HepG2 (cell line): ENCODE measurements around the gene LRRC27. TPM values are rescaled to one million over a fixed set of nuclear protein-coding genes. Genes with fewer than 3 reads are reported as not detected.

ENCODE experiments used
- ATAC-seq: fragments of 200-7000 bp; cut with Tn5 transposase; 3 replicates; pipeline ENCODE4 v1.9.1; 2020; ENCODE audit warnings: mild to moderate bottlenecking, moderate library complexity
- BruUV-seq: library from RNA; stranded (reverse); fragments of 400-500 nt; replicated peaks from 2 replicates; lab custom pipeline; 2021; lab: Mats Ljungman, UMichigan
- CTCF ChIA-PET: fragments of 300-600 bp; formaldehyde crosslinking; extraction: SDS; loops from one replicate; lab custom pipeline; 2021; ENCODE audit warnings: low total read pairs, inconsistent platforms, low intra/inter-chr PET ratio; lab: Yijun Ruan, JAX
- POLR2A ChIA-PET: fragments of 350-600 bp; sonication (Branson Sonifier 250); formaldehyde crosslinking; loops from one replicate; lab custom pipeline; 2020; ENCODE audit warnings: antibody characterized with exemption, inconsistent platforms; lab: Yijun Ruan, JAX
- DNase-seq: peaks from one replicate; pipeline ENCODE4 v3.0.0-alpha.2; 2015; ENCODE audit warnings: low spot score
- FAIRE-seq: peaks from 3 replicates; lab custom pipeline; 2011; peaks lifted over from hg19 to GRCh38; lab: Jason Lieb, UNC
- H2AFZ ChIP-seq: one replicate; pipeline ENCODE4 v1.6.1; 2011; ENCODE audit warnings: low read length, inconsistent platforms
- H3K27ac ChIP-seq: fragments of 300-600 bp; 3 replicates; pipeline ENCODE4 v1.8.0; 2011; ENCODE audit warnings: mixed run types, mild to moderate bottlenecking, mixed read lengths, low read length, inconsistent platforms; ENCODE audit not compliant: insufficient read depth; ENCODE audit errors: extremely low read length
- H3K27me3 ChIP-seq, 2 experiments: fragments of 200-600 bp in 1 of 2; 2 replicates in 1 of 2; 3 replicates in 1 of 2; pipeline versions ENCODE4 v1.6.0 to v1.8.0; 2011; ENCODE audit warnings: low read length in 2 of 2, mild to moderate bottlenecking in 2 of 2, moderate library complexity in 2 of 2, inconsistent platforms in 1 of 2; ENCODE audit not compliant: insufficient read depth in 2 of 2, control insufficient read depth in 1 of 2
- H3K36me3 ChIP-seq, 2 experiments: fragments of 200-600 bp in 1 of 2; replicated peaks in 1 of 2; 2 replicates in 1 of 2; 3 replicates in 1 of 2; pipeline versions ENCODE4 v1.5.1 to v1.8.0; 2011; ENCODE audit warnings: low read length in 2 of 2, inconsistent platforms in 1 of 2; ENCODE audit not compliant: insufficient read depth in 2 of 2, control insufficient read depth in 1 of 2
- H3K4me1 ChIP-seq: 2 replicates; pipeline ENCODE4 v1.5.1; 2012; ENCODE audit warnings: low read length, inconsistent platforms; ENCODE audit not compliant: insufficient read depth
- H3K4me2 ChIP-seq: 2 replicates; pipeline ENCODE4 v1.6.0; 2011; ENCODE audit warnings: low read depth, low read length, inconsistent platforms
- H3K4me3 ChIP-seq, 3 experiments: fragments of 200-600 bp in 1 of 3; sonication (generic), shearing (Covaris generic) in 1 of 3; replicated peaks in 1 of 3; 2 replicates each; pipeline ENCODE4 v1.5.1; 2011 to 2016; ENCODE audit warnings: low read length in 3 of 3, inconsistent platforms in 2 of 3, low read depth in 2 of 3, mild to moderate bottlenecking in 2 of 3, control low read depth in 1 of 3, mixed read lengths in 1 of 3; ENCODE audit not compliant: insufficient read depth in 1 of 3
- H3K79me2 ChIP-seq: one replicate; pipeline ENCODE4 v1.6.1; 2011; ENCODE audit warnings: low read length, inconsistent platforms; ENCODE audit not compliant: insufficient read depth
- H3K9ac ChIP-seq: 2 replicates; pipeline ENCODE4 v1.6.0; 2011; ENCODE audit warnings: mild to moderate bottlenecking, low read depth, low read length, inconsistent platforms; ENCODE audit not compliant: insufficient read depth
- H3K9me3 ChIP-seq: 2 replicates; pipeline ENCODE4 v1.5.1; 2012; ENCODE audit warnings: mild to moderate bottlenecking, low read length
- H4K20me1 ChIP-seq: 2 replicates; pipeline ENCODE4 v1.6.0; 2011; ENCODE audit warnings: inconsistent platforms, mild to moderate bottlenecking, low read length, moderate library complexity; ENCODE audit not compliant: insufficient read depth
- HNRNPL ChIP-seq: fragments of 200-400 bp; formaldehyde crosslinking; IDR thresholded peaks from 2 replicates; pipeline ENCODE4 v1.6.1; 2017; ENCODE audit warnings: mild to moderate bottlenecking, low read depth, low read length
- SRSF1 ChIP-seq: fragments of 200-400 bp; formaldehyde crosslinking; optimal IDR thresholded peaks from 2 replicates; pipeline ENCODE3; 2017; ENCODE audit warnings: mild to moderate bottlenecking, low read depth, low read length, moderate library complexity
- TBP ChIP-seq: sonication (generic); formaldehyde crosslinking; IDR thresholded peaks from 2 replicates; pipeline ENCODE4 v1.5.0; 2020; ENCODE audit warnings: missing genetic modification reagents
- TP53 ChIP-seq: sonication (generic); formaldehyde crosslinking; conservative IDR thresholded peaks from 2 replicates; pipeline ENCODE4 v1.4.0; 2020; ENCODE audit warnings: missing genetic modification reagents
- YEATS2 ChIP-seq: sonication (generic); formaldehyde crosslinking; IDR thresholded peaks from 2 replicates; pipeline ENCODE4 v1.4.0; 2020; ENCODE audit warnings: missing genetic modification reagents, borderline replicate concordance
- ZBTB1 ChIP-seq: sonication (generic); formaldehyde crosslinking; IDR thresholded peaks from 2 replicates; pipeline ENCODE4 v1.4.0; 2020; ENCODE audit warnings: missing genetic modification reagents, borderline replicate concordance
- ZNF251 ChIP-seq: sonication (generic); formaldehyde crosslinking; IDR thresholded peaks from 2 replicates; pipeline ENCODE4 v1.9.0; 2021; ENCODE audit warnings: mild to moderate bottlenecking, missing genetic modification reagents
- ZNF296 ChIP-seq: sonication (generic); formaldehyde crosslinking; conservative IDR thresholded peaks from 2 replicates; pipeline ENCODE4 v1.5.0; 2020; ENCODE audit warnings: mild to moderate bottlenecking, missing genetic modification reagents
- ZNF468 ChIP-seq: sonication (generic); formaldehyde crosslinking; IDR thresholded peaks from 2 replicates; pipeline ENCODE4 v1.8.0; 2022; ENCODE audit warnings: mild to moderate bottlenecking, moderate library complexity, missing genetic modification reagents
- ZSCAN9 ChIP-seq: IDR thresholded peaks from 2 replicates; pipeline ENCODE4 v1.6.1; 2016; ENCODE audit warnings: borderline replicate concordance
- WGBS: methylation state at CpG from one replicate; pipeline ENCODE4 v1.1.6; 2017; ENCODE audit warnings: low lambda C conversion rate; 5-methylcytosine and 5-hydroxymethylcytosine counted together
- in situ Hi-C: cut with HindIII; loops from 2 replicates; pipeline ENCODE4 v1.10.0; 2017; ENCODE audit warnings: low pct_unique_long_range_greater_than_20kb; ENCODE audit not compliant: extremely low pct_ligation_motif_present
- intact Hi-C: fragments of 100-400 bp; cut with micrococcal nuclease; formaldehyde crosslinking; loops from one replicate; pipeline ENCODE4 v1.10.0; 2022; ENCODE audit not compliant: unreplicated experiment
- polyA plus RNA-seq, 8 experiments: library from polyadenylated mRNA; depleted of rRNA in 3 of 8; stranded (reverse) in 7 of 8; unstranded in 1 of 8; fragments of >200 nt; fragmentation: Illumina TruSeq in 4 of 8; extraction: Trizol in 4 of 8; gene quantifications; 2 replicates each; pipeline versions ENCODE4 v1.2.1 to v1.2.3, GENCODE V29; 2011 to 2016; ENCODE audit warnings: low read depth in 4 of 8, missing spikeins in 1 of 8, mixed read lengths in 1 of 8; ENCODE audit not compliant: insufficient read depth in 1 of 8
- total RNA-seq, 5 experiments: library from RNA; depleted of rRNA; stranded (reverse); fragments of >200 nt; fragmentation: Illumina TruSeq; extraction: Trizol; gene quantifications; 2 replicates each; pipeline ENCODE4 v1.2.3, GENCODE V29; 2016; ENCODE audit warnings: low read depth in 1 of 5
- TF ChIP-seq, protein P1 (sequence below): sonication (generic); formaldehyde crosslinking; IDR thresholded peaks from 2 replicates; pipeline ENCODE4 v1.5.0; 2020; ENCODE audit warnings: missing genetic modification reagents
- TF ChIP-seq, protein P2 (sequence below): IDR thresholded peaks from 2 replicates; pipeline ENCODE4 v1.6.1; 2016; ENCODE audit warnings: low read depth

The LRRC27 gene
- total and polyA plus RNA-seq, 2 of the 13 experiments (the other 11 are each of a cell fraction or from before 2014, with no cell fraction given): 4.2 to 4.6 TPM

DNA sequence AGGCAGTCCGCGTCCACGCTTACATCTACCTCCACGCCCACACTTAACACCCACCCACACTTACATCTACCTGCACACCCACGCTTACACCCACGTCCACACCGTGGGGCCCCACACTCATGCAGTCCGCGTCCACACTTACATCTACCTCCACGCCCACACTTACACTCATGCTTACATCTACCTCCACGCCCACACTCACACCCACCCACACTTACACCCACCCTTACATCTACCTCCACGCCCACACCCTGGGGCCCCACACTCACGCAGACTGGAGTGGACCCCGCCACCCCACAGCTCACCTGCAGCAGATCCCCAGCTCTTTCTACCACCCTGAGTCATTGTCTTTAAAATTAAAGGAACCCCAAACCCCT, 32.6 kb downstream of the LRRC27 start:
- ChIA-PET CTCF (no interaction called here), POLR2A (no interaction called here)
- intact Hi-C loops (no loop called here), in situ Hi-C loops (no loop called here)
- Histone ChIP-seq H4K20me1 (no peaks in the 10 kb centered on the region; the same call in 1 of the 2 replicates), H3K9ac (no peak overlapping the region), H3K79me2 (no peaks in the 10 kb centered on the region), H3K4me1 (no peaks in the 10 kb centered on the region), H3K27ac (no peak overlapping the region), H3K4me2 (no peak overlapping the region), H3K27me3 (no peaks in the 10 kb centered on the region), H3K36me3 (no peaks in the 10 kb centered on the region), H3K4me3 (no peak overlapping the region), H3K9me3 (no peaks in the 10 kb centered on the region), H2AFZ (no peak overlapping the region)
- BruUV-seq: no TSS peak
- TF ChIP-seq HNRNPL (0 out of 2 replicates have a peak, but pooled peaks have one; percentile 51), ZNF251 (CRISPR knock-in tag) (no peak), ZSCAN9 (no peak)
- no peak for FAIRE-seq
- 81% methylated on average over 14 of the region's 14 CpGs for WGBS
- ATAC-seq: peak; percentile 61
- no peak for DNase-seq

DNA sequence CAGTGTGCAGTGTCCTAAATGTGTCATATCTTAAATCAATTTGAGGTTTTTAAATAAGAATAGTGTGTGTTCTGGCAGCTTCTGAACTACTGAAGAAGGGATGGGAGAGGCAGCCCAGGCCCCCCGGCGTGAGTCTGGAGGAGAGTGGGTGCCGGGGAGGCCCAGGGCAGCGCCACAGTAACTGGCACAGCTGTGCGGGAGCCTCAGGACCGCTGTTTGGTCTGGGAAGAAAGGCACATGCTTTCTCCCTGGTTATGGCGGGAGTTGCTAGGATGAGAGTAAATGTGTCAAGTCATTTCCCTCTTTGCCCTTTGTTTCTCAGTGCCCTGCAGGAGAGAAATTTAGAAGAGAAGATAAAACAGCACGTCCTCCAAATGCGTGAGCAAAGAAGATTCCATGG, 33.1 kb downstream of the LRRC27 start:
- H3K27me3 ChIP-seq: no peaks in the 10 kb centered on the region
- FAIRE-seq (no peak), DNase-seq (no peak), ATAC-seq (no peak)
- no peaks in the 10 kb centered on the region for H3K36me3 ChIP-seq
- H3K9ac ChIP-seq: no peak overlapping the region
- no peaks in the 10 kb centered on the region for H3K4me1 ChIP-seq
- POLR2A ChIA-PET: no interaction called here
- intact Hi-C loops (no loop called here), in situ Hi-C loops (no loop called here)
- H3K4me2 ChIP-seq: no peak overlapping the region
- BruUV-seq: no TSS peak
- H2AFZ ChIP-seq: no peak overlapping the region
- no peaks in the 10 kb centered on the region for H3K79me2 ChIP-seq
- H3K27ac ChIP-seq: no peak overlapping the region
- WGBS: 92% methylated on average over 9 of the region's 9 CpGs
- no peak overlapping the region for H3K4me3 ChIP-seq
- TF ChIP-seq ZBTB1 (no peak), TBP (CRISPR knock-in tag) (no peak), TP53 (CRISPR knock-in tag) (no peak), SRSF1 (no peak), ZNF468 (no peak), YEATS2 (CRISPR knock-in tag) (no peak), ZNF296 (CRISPR knock-in tag) (no peak)
- TF ChIP-seq, protein P1, sequence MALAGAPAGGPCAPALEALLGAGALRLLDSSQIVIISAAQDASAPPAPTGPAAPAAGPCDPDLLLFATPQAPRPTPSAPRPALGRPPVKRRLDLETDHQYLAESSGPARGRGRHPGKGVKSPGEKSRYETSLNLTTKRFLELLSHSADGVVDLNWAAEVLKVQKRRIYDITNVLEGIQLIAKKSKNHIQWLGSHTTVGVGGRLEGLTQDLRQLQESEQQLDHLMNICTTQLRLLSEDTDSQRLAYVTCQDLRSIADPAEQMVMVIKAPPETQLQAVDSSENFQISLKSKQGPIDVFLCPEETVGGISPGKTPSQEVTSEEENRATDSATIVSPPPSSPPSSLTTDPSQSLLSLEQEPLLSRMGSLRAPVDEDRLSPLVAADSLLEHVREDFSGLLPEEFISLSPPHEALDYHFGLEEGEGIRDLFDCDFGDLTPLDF (CRISPR knock-in tag): no peak
- TF ChIP-seq, protein P2, sequence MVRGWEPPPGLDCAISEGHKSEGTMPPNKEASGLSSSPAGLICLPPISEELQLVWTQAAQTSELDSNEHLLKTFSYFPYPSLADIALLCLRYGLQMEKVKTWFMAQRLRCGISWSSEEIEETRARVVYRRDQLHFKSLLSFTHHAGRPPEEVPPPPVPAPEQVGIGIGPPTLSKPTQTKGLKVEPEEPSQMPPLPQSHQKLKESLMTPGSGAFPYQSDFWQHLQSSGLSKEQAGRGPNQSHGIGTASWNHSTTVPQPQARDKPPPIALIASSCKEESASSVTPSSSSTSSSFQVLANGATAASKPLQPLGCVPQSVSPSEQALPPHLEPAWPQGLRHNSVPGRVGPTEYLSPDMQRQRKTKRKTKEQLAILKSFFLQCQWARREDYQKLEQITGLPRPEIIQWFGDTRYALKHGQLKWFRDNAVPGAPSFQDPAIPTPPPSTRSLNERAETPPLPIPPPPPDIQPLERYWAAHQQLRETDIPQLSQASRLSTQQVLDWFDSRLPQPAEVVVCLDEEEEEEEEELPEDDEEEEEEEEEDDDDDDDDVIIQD (CRISPR knock-in tag): no peak
- TF ChIP-seq, all 625 proteins: peak for 0
- CTCF ChIA-PET: no interaction called here
- H3K9me3 ChIP-seq: no peaks in the 10 kb centered on the region
- no peaks in the 10 kb centered on the region; the same call in 1 of the 2 replicates for H4K20me1 ChIP-seq
